Astrocyte of the spinal cord (primary cell): ENCODE data around the gene SMR3A.

ENCODE experiments used
- DNase-seq: peaks from one replicate; pipeline ENCODE4 v3.0.0; 2011; ENCODE audit warnings: low read depth, low spot score
- H3K4me3 ChIP-seq: 2 replicates; pipeline ENCODE4 v1.5.1; 2011; ENCODE audit warnings: low read depth, mild to moderate bottlenecking, low read length, moderate library complexity
- CTCF ChIP-seq: IDR thresholded peaks from 2 replicates; pipeline ENCODE4 v1.5.1; 2012; ENCODE audit warnings: low read depth, mild to moderate bottlenecking, low read length, inconsistent platforms
- in situ Hi-C: cut with HindIII; loops from 2 replicates; pipeline ENCODE4 v1.10.0; 2017; ENCODE audit warnings: low sequenced_read_pairs

The SMR3A gene

GRCh38 chr4:70337886-70338420, 22.6 kb upstream of the SMR3A start:
- no peak for TF ChIP-seq CTCF
- in situ Hi-C loops, result no loop called here
- H3K4me3 ChIP-seq, result no peak overlapping the region
- no peak for DNase-seq

GRCh38 chr4:70356185-70356584, 4.4 kb upstream of the SMR3A start:
- H3K4me3 ChIP-seq, result no peak overlapping the region
- in situ Hi-C loops, result no loop called here
- TF ChIP-seq CTCF, result no peak
- no peak for DNase-seq

- DNase-seq, result no peak
- H3K4me3 ChIP-seq, result no peak overlapping the region
- TF ChIP-seq CTCF, result no peak
- in situ Hi-C loops, result no loop called here
Measured at GRCh38 chr4:70359115-70359661, 1.4 kb upstream of the SMR3A start.

GRCh38 chr4:70364002-70364401, 3.4 kb downstream of the SMR3A start:
- no peak overlapping the region for H3K4me3 ChIP-seq
- DNase-seq, result no peak
- TF ChIP-seq CTCF, result no peak
- in situ Hi-C loops, result no loop called here

GRCh38 chr4:70365479-70365878, 4.9 kb downstream of the SMR3A start:
- no peak for DNase-seq
- in situ Hi-C loops, result no loop called here
- no peak for TF ChIP-seq CTCF
- H3K4me3 ChIP-seq, result no peak overlapping the region

GRCh38 chr4:70367813-70368212, 7.3 kb downstream of the SMR3A start:
- no peak overlapping the region for H3K4me3 ChIP-seq
- no peak for DNase-seq
- no peak for TF ChIP-seq CTCF
- in situ Hi-C loops, result no loop called here

GRCh38 chr4:70371987-70372386, 11.4 kb downstream of the SMR3A start:
- no peak for DNase-seq
- in situ Hi-C loops, result no loop called here
- no peak for TF ChIP-seq CTCF
- H3K4me3 ChIP-seq, result no peak overlapping the region
